Upper lobe of right lung (tissue), 1 donor: ENCODE results near the gene RPS24. TPM values are rescaled to one million over a fixed set of nuclear protein-coding genes. Genes with fewer than 3 reads are reported as not detected.
"Not testable (repeated sequence)": the region's sequence is repeated elsewhere in the genome, so short reads cannot be mapped to it uniquely, and the experiment has no call there.

ENCODE experiments used
- ATAC-seq: fragments of 200-7000 bp; cut with Tn5 transposase; one replicate; pipeline ENCODE4 v1.9.1; 2020; ENCODE audit warnings: mild to moderate bottlenecking, moderate library complexity
- DNase-seq: peaks from one replicate; pipeline ENCODE4 v3.0.0-alpha.2; 2020
- H3K27ac ChIP-seq: fragments of 200-600 bp; one replicate; pipeline ENCODE4 v1.8.0; 2022
- H3K27me3 ChIP-seq: fragments of 200-600 bp; one replicate; pipeline ENCODE4 v1.8.0; 2022; ENCODE audit warnings: mild to moderate bottlenecking
- H3K36me3 ChIP-seq: fragments of 200-600 bp; one replicate; pipeline ENCODE4 v1.8.0; 2022
- H3K4me1 ChIP-seq: fragments of 200-600 bp; one replicate; pipeline ENCODE4 v1.8.0; 2022
- H3K4me3 ChIP-seq: fragments of 200-600 bp; one replicate; pipeline ENCODE4 v1.8.0; 2022; ENCODE audit warnings: mild to moderate bottlenecking
- H3K9me3 ChIP-seq: fragments of 200-600 bp; one replicate; pipeline ENCODE4 v1.8.0; 2022
- CTCF ChIP-seq: fragments of 200-600 bp; IDR thresholded peaks from one replicate; pipeline ENCODE4 v1.8.0; 2022; ENCODE audit warnings: antibody characterized with exemption
- intact Hi-C: fragments of 100-400 bp; cut with DNase I; formaldehyde crosslinking; loops from one replicate; pipeline ENCODE4 v1.11.0; 2022
- total RNA-seq: library from RNA; stranded (reverse); fragmentation: NEBNext Ultra II Directional; extraction: Animal tissue kit (Norgen Biotek cat#: 25700); gene quantifications from one replicate; pipeline ENCODE4 v1.2.1, GENCODE V29; 2021
- donor health status: DM: no; HTN: yes; CAD: no; lungs with severe emphysema.

The RPS24 gene
- total RNA-seq, 1 donor from 2014 or later: 1,039 TPM

- Histone ChIP-seq H3K4me3 (no peak overlapping the region), H3K27ac (no peak overlapping the region), H3K36me3 (no peaks in the 10 kb centered on the region), H3K27me3 (no peaks in the 10 kb centered on the region), H3K9me3 (no peaks in the 10 kb centered on the region), H3K4me1 (no peaks in the 10 kb centered on the region)
- no peak for DNase-seq
- no peak for TF ChIP-seq CTCF
- intact Hi-C loops: no loop called here
- ATAC-seq: no peak
Observed at GRCh38 chr10:78066728-78067430, 33.2 kb downstream of the RPS24 start.

GRCh38 chr10:78069151-78069550, 35.5 kb downstream of the RPS24 start:
- no peak for ATAC-seq
- no peaks in the 10 kb centered on the region for H3K36me3 ChIP-seq
- intact Hi-C loops: no loop called here
- no peaks in the 10 kb centered on the region for H3K4me1 ChIP-seq
- H3K27me3 ChIP-seq: no peaks in the 10 kb centered on the region
- no peak overlapping the region for H3K4me3 ChIP-seq
- H3K9me3 ChIP-seq: no peaks in the 10 kb centered on the region
- H3K27ac ChIP-seq: no peak overlapping the region
- DNase-seq: no peak
- TF ChIP-seq CTCF: no peak

- intact Hi-C loops, DNase-seq, H3K4me3 ChIP-seq, H3K27me3 ChIP-seq, H3K4me1 ChIP-seq, H3K9me3 ChIP-seq, H3K36me3 ChIP-seq, ATAC-seq, H3K27ac ChIP-seq: not testable (repeated sequence)
Observed at GRCh38 chr10:78070064-78070463, 36.4 kb downstream of the RPS24 start.

GRCh38 chr10:78070726-78071125, 37.1 kb downstream of the RPS24 start:
- DNase-seq (no peak), ATAC-seq (no peak)
- Histone ChIP-seq H3K27me3 (no peaks in the 10 kb centered on the region), H3K36me3 (no peaks in the 10 kb centered on the region), H3K27ac (no peak overlapping the region), H3K9me3 (no peaks in the 10 kb centered on the region), H3K4me3 (no peak overlapping the region), H3K4me1 (no peaks in the 10 kb centered on the region)
- intact Hi-C loops: no loop called here
- TF ChIP-seq CTCF: no peak

- no peaks in the 10 kb centered on the region for H3K36me3 ChIP-seq
- no peak for TF ChIP-seq CTCF
- ATAC-seq (no peak), DNase-seq (no peak)
- no peaks in the 10 kb centered on the region for H3K4me1 ChIP-seq
- H3K27me3 ChIP-seq: no peaks in the 10 kb centered on the region
- intact Hi-C loops: no loop called here
- H3K27ac ChIP-seq: no peak overlapping the region
- H3K4me3 ChIP-seq: no peak overlapping the region
- no peaks in the 10 kb centered on the region for H3K9me3 ChIP-seq
Observed at GRCh38 chr10:78071140-78071856, 37.6 kb downstream of the RPS24 start.

GRCh38 chr10:78071857-78072179, 38.2 kb downstream of the RPS24 start:
- Histone ChIP-seq H3K36me3 (no peaks in the 10 kb centered on the region), H3K27me3 (no peaks in the 10 kb centered on the region), H3K27ac (no peak overlapping the region), H3K4me1 (no peaks in the 10 kb centered on the region), H3K9me3 (no peaks in the 10 kb centered on the region), H3K4me3 (no peak overlapping the region)
- ATAC-seq: no peak
- DNase-seq: no peak
- intact Hi-C loops: no loop called here
- no peak for TF ChIP-seq CTCF
